HG02623 (cell line): ENCODE results near the gene RGS8.

Source experiments
- ATAC-seq: cut with Tn5 transposase; IDR thresholded peaks from one replicate; pipeline ENCODE4 v1.9.1; 2021; ENCODE audit warnings: moderate library complexity; ENCODE audit not compliant: unreplicated experiment

RGS8 gene

DNA sequence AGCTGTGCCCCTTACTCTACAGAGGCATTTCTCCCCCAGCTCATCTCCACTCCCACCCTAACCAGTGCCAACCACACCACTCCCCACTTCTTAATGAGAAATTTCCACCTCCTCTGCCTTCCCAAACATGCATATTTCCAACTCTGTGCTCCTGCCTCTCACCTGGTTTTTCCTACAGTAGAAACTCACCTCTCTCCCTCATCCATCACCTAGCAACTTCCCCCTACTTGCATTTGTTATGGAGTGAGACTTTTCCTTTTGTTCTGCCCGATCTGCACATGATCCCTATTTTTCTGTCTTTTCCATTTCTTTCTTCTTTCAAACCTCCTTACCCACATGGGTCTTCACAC lies 11.9 kb downstream of the RGS8 start:
- no peak for ATAC-seq

GRCh38 chr1:182671750-182672486 lies 12.5 kb downstream of the RGS8 start:
- no peak for ATAC-seq

DNA sequence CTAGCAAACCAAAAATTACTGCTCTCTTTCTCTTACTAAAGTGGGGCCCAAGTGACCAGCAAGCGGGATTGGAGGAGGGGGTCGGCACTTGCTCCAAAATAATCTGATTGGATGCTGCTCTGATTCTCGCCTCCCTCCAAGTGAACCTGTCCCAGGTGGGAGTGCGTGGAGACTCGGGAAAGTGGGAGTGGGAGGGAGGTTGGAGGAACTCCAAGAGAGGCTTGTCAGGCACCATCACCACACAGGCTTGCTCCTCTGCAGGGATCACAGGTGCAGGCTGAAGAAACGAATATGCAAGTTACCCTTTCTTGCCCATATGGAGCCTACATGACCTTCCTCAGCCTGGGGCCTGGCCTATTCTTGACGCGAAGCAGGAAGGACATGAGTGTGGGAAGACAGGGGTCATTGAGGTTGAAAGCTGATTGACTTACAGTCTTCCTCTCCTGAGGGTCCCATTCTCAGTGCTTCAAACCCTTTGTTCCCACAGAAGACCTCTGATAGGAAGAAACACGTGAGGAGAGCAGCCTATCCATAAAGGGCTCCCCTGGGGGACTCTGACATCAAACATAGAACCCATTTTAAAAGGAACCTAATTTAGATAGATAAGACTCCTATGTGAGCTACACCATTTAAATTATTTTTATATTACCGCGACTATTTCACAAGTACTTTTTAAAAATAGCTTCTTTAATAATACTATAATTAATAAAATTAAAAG lies 14.2 kb downstream of the RGS8 start:
- no peak for ATAC-seq

GRCh38 chr1:182669266-182669665 lies 15.1 kb downstream of the RGS8 start:
- ATAC-seq: no peak

- ATAC-seq: no peak
These were observed 15.8 kb downstream of the RGS8 start for GRCh38 chr1:182668521-182669054.

GRCh38 chr1:182667848-182668505 lies 16.4 kb downstream of the RGS8 start:
- ATAC-seq: no peak

GRCh38 chr1:182666706-182667105 lies 17.7 kb downstream of the RGS8 start:
- no peak for ATAC-seq

- ATAC-seq: no peak
These were observed 20.1 kb downstream of the RGS8 start for GRCh38 chr1:182664296-182664695.

DNA sequence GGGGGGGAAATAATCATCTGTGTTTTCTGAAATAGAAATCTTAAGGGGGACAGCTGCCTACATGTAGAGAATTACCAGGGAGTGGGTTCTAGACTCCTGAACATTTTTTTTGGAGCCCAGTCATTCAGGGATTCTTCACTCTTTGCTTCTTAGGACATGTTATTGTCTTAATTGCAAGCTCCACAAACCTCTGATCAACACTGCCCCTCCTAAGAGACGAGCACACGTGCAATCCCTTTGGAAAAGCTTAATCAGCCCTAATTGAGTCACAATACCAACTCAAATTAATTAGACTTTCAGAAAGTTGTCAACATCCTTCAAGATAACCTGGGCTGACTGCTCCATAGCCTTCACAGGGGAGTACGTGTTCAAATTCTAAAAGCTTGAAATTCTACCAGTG lies 21.4 kb downstream of the RGS8 start:
- no peak for ATAC-seq

DNA sequence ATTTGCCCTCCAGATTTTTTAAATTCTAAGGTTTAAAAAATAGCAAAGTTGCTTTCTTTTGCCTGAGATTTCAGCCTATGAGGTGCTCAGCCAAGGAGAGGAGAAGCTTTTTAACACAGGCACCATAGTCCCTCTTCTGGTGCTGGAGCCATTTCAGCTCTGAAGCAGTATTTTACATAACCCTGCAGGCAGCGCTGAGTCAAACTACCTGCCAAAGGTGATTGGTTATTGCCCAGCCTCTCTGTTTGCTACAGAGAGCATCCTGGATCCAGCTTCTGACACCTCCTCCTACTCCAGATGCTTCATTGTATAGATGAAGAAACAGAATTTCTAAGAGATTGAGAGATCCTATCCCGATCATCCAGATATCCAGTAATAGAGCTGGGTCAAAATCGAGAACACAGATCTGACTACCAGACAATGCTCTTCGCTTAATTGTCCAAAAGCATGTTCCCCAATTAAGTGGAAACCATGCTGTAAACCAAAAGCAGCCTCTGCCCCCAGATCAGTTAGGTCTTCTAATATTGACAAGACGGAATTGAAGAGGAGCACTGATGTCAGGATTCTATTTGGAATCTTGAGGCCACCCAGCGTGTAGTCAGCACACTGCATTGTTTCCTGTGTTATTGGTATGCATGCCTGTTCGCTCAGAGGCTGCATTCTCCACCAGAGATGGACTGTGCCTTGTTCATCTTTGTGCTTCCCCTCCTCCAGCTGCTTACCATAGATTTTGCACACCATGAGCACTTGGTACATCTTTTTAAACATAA lies 22.1 kb downstream of the RGS8 start:
- no peak for ATAC-seq

- ATAC-seq: no peak
These were observed 26.3 kb downstream of the RGS8 start for GRCh38 chr1:182658055-182658454.

DNA sequence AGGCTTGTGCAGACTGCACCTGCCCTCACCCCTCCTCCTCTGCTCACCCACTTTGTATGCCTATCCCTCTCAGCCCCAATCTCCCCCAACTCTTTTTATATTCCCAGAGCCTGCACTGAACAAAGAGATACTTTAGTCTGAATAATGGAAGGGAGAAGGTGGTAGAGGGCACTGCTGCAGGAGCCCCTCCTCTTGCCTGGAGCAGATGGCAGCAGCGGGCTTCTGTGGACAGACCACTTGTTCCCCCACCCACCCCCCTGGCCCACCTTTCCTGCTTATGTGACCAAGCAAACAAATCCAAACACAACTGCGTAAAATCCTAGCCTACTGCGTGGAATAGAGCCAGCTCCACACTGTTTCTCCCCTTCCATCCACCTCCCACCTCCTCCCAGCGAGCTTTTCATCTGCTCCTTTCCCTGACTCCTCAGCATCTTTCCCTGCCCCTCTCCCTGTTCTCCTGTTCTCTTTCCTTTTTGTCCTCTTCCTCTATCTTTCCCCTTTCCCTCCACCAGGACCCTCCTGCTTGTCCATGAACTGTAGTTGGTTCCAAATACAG lies 27.5 kb downstream of the RGS8 start:
- no peak for ATAC-seq

- no peak for ATAC-seq
These were observed 30.4 kb downstream of the RGS8 start for GRCh38 chr1:182653986-182654385.

DNA sequence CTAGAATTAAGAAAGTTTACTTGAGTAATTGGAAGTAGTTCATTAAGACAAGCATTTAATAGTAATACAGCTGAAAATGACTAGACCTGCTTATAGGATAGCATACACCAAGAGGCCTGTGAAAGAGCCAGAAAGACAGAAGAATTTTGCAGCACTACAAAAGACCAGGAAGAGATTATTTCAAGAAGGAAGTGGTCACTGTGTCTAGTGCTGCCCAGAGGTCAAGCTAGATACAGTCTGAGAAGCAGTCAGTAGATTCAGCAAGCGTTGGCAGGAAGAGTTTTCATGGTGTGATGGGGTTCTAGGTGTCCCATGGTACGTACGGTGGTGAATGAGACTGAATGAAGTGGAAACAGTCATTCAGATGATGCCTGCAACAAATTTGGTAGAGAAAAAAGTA lies 31.5 kb downstream of the RGS8 start:
- no peak for ATAC-seq

GRCh38 chr1:182651339-182651724 lies 33.1 kb downstream of the RGS8 start:
- no peak for ATAC-seq

GRCh38 chr1:182650678-182651338 lies 33.6 kb downstream of the RGS8 start:
- no peak for ATAC-seq

DNA sequence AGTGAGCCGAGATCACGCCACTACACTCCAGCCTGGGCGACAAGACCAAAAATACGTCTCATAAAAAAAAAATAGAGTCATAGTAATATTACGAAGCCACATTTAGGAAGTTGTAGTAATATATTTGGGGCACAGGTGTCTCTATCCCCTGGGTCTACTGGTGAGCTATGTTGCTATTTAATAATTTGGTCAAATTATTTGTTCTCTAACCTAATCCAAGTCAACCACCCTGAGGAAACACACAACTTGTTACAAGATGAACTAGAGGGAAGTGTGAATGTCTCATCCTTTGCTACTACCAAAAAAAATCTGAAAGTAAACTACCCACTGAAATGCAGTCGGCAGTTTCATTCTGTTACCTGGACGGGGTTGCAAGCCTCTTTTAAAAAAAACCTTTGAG lies 35.3 kb downstream of the RGS8 start:
- ATAC-seq: no peak

- no peak for ATAC-seq
These were observed 37.6 kb downstream of the RGS8 start for GRCh38 chr1:182646739-182647138.

- no peak for ATAC-seq
These were observed 39.5 kb downstream of the RGS8 start for GRCh38 chr1:182644886-182645285.

GRCh38 chr1:182643699-182644098 lies 40.7 kb downstream of the RGS8 start:
- no peak for ATAC-seq
